ACHN (cell line): ENCODE results near the gene CALM3.

Experiments used
- DNase-seq: peaks from one replicate; pipeline ENCODE4 v3.0.0-alpha.2; 2015
- in situ Hi-C: cut with HindIII; loops from 2 replicates; pipeline ENCODE4 v1.10.0; 2017; ENCODE audit warnings: low sequenced_read_pairs, low pct_ligation_motif_present, low pct_unique_long_range_greater_than_20kb

CALM3 gene

DNA sequence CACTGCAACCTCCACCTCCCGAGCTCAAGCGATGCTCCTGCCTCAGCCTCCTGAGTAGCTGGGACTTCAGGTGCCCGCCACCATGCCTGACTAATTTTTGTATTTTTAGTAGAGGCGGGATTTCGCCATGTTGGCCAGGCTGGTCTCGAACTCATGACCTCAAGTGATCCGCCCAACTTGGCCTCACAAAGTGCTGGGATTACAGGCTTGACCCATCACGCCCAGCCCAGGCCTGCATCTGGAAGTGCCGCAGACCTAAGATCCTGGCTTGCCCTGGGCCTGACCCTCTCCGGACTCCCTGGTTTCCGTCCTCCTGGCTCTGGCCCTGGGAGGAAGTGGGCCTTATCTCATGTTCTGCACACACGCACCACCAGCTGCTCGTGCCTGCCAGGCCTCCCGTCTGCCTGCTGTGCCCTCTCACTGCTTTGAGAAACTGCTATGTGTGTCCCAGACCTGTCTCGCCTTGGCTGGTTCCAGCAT is 28.5 kb downstream of the CALM3 start:
- in situ Hi-C loops: no loop called here
- no peak for DNase-seq

DNA sequence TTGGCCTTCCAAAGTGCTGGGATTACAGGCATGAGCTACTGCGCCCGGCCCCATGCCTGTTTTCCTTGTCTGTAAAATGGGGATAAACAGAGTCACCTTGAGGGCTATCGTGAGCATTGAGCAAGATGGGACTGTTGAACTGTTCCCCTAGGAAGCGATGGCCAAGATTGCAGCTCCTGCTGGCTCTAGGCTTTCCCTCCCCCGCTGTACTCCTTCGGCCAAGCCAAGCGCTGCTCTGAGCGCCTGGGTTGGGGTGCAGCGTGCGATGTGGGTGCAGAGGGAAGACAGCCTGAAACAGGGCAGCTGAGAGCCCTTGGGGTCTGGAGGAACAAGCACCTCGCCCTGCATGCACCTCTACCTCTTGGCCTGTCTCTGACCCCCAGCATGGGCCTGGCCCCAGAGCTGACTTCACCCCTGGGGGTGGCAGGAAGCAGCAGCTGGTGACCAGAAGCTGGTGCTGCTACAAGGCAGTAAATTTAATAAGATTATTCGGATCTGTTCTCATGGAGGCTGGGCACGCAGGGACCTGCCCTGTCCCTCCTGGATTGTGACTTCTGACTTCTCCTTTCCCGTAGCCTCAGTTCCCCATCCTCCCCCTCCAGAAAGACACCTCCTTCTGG is 29.6 kb downstream of the CALM3 start:
- no peak for DNase-seq
- in situ Hi-C loops: no loop called here

GRCh38 chr19:46631481-46631880 is 30.4 kb downstream of the CALM3 start:
- no peak for DNase-seq
- in situ Hi-C loops: no loop called here

DNA sequence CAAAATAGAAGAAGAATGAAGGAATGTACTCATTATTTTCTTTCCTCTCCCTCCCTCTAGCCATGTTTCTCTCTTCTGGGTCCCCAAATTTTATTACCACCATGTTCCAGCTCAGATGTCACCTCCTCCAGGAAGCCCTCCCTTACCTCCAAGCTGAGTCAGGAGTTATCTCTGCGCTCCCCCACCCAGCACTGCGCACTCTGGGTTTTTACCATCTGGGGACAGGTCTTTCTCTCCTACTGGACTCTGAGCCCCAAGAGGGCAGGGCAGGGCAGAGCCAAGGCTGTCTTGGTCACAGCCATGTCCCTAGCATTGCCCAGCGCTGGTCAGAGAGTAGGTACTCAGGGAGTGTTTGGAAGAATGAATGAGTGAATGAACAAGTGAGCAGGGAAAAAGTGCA is 32.0 kb downstream of the CALM3 start:
- in situ Hi-C loops: no loop called here
- DNase-seq: no peak

DNA sequence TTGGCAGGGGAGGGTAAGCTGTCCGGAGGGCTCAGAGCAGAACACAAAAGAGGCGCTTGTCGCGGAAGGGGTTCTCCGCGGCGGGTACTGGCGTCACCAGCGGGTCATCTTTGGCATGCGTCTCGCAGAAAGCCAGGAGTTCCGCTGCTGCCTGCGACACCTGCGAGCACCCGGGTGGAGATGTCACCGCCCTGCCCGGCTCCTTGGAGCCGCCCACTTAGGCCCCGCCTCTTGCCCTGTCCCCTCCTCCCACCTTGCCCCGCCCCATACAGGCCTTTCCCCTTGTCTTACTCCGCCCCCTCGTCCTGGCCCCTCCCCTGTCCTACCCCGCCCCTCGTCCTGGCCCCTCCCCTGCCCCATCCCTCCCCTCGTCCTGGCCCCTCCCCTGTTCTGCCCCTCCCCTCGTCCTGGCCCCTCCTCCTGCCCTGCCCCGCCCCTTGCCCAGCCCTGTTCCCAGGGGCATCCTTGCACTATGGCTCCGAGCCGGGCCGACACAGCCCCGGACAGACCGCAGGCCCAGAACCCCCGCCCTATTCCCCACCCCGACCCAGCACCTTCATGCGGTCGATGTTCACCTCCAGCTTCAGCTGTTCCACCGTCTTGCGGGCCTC is 33.0 kb downstream of the CALM3 start:
- in situ Hi-C loops: no loop called here
- DNase-seq: peak; percentile 76

GRCh38 chr19:46634656-46635218 is 33.6 kb downstream of the CALM3 start:
- DNase-seq: no peak
- in situ Hi-C loops: no loop called here

GRCh38 chr19:46635920-46636761 is 35.0 kb downstream of the CALM3 start, which contains the start of gene GNG8:
Gene GNG8, minus strand, starts transcription at chr19:46636202. Its CDS starts 1,520 bp downstream, at chr19:46634682.
- in situ Hi-C loops: no loop called here
- DNase-seq: no peak

- no peak for DNase-seq
- in situ Hi-C loops: no loop called here
Observed at GRCh38 chr19:46637224-46637623, 36.1 kb downstream of the CALM3 start.

DNA sequence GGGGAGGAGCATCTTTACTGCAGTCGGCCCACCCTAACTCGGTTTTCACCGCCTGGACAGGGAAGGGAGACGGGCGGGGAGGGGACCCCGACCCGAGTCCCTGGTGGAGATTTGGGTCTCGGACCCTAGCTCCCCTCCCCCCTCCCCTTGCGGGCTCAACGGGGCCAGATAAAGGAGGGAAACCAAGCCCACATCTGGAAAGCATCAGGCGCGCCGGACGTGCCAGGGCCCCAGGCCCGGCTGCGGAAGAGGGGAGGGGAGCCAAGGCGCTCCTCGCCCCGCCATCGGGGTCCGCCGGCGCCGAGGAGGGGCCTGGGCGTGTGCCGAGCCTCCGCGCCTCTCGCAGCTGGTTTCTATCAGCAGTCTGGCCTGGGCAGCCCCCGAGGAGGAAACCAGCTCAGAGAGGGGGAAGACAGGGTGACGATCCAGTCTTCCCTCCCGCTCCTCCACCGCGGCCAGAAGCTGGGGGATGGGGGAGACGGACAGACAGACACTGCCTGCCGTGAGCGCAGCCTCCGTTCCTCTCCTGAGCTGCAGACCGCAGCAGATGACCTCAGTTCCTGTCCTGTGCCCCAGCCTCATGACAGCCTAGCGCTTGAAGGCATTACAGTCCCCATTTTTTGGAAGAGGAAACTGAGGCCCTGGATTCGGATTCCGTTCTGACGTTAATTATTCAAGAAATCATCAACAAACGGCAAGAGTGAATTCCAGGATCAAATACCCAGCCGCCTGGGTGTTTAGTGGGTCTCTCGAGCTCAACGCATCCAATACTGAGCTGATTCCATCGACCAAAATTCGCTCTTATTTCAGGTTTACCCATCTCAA is 38.4 kb downstream of the CALM3 start:
- in situ Hi-C loops: no loop called here
- peak; percentile 9 for DNase-seq

DNA sequence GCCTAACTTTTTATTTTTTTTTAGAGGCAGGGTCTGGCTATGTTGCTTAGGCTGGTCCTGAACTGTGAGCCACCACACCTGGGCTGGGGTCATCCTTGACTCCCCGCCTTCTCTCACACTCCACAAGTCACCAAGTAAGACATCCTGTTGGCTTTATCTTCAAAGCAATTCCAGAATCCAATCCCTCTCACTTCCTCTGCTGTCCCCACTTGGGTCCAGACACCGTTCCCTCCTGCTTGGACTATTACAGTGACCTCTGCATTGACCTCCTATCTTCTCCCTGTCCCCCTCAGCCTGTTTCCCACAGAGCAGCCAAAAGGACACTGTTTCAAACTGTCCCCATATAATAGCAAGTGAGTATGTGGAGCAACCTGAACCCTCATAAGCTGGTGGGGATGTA is 39.5 kb downstream of the CALM3 start:
- no peak for DNase-seq
- in situ Hi-C loops: no loop called here

- in situ Hi-C loops: no loop called here
- DNase-seq: no peak
Observed at GRCh38 chr19:46644720-46645119, 43.6 kb downstream of the CALM3 start.

DNA sequence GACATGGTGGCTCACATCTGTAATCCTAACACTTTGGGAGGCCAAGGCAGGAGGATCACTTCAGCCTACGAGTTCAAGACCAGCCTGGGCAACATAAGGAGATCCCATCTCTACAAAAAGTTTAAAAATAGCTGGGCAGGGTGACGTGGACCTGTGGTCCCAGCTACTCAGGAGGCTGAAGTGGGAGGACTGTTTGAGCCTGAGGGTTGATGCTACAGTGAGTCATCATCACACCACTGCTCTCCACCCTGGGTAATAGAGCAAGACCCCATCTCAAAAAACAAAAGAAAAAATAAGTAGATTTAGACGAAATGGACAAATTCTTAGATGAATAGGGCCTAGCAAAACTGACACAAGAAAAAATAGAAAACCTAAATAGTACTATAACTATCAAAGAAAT is 45.3 kb downstream of the CALM3 start:
- no peak for DNase-seq
- in situ Hi-C loops: no loop called here

DNA sequence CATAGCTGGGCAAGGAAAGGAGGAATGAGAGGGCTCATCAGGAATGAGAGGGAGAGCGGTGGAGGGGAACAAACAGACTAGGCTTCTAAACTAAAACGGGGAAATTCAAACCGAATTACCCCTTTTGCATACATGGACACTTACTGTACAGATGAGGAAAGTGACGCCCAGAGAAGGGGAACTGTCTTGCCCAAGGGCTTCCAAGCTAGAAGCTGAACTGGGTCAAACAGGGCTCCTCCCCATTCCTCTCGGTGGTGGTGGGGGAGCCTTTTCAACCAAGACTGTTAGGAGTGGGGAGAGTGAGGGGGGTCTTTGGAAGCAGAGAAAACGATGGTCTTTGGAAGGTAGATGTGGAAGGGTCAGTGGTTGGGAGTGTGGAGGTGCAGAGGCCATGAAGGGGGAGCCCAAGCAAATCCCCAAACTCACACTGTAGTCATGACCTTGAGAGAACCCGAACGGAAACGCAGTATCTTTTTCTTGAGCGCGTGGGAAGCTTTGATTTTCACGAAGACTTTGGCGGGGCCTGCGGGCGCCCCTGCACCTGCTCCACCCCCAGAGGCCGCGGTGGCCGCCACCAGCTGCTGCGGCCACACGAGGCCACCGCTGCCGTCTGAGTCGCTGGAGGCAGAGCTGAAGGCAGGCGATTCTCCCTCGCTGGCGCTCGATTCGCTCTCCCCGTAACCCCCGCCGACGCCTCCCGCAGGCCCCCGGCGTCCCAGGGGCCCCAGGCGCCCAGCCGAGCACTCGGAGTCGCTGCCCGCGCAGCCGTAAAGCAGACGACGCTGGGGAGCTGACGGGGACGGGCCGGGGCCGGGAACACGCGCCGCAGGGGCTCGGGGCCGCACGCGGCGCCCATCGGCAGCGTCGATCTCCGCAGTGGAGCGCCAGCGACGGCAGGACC is 47.2 kb downstream of the CALM3 start:
- DNase-seq: no peak
- in situ Hi-C loops: no loop called here

GRCh38 chr19:46648961-46649960 is 48.1 kb downstream of the CALM3 start:
- DNase-seq: no peak
- in situ Hi-C loops: no loop called here

- DNase-seq: no peak
- in situ Hi-C loops: no loop called here
Observed at GRCh38 chr19:46650445-46650844, 49.3 kb downstream of the CALM3 start.

GRCh38 chr19:46654621-46655152 is 53.6 kb downstream of the CALM3 start:
- in situ Hi-C loops: no loop called here
- no peak for DNase-seq
